ENCODE results near the gene C3orf85. TPM values are rescaled to one million over a fixed set of nuclear protein-coding genes. Genes with fewer than 3 reads are reported as not detected.

The C3orf85 gene
- total RNA-seq, 1 donor from 2014 or later: not detected

- ATAC-seq: no peak
Observed at GRCh38 chr3:109195815-109196214, 59.3 kb downstream of the C3orf85 start.

More at GRCh38 chr3:109195815-109196214, 59.3 kb downstream of the C3orf85 start:
- H3K36me3 ChIP-seq: no peaks in the 10 kb centered on the region
- H3K9me3 ChIP-seq: peaks cover 3% of the 10 kb centered on the region
- DNase-seq: no peak
- no peak for TF ChIP-seq CTCF (IDR thresholded peaks at IDR 0.05)
- no peaks in the 10 kb centered on the region for H3K4me1 ChIP-seq
- intact Hi-C loops (cut with DNase I): no loop called here
- H3K4me3 ChIP-seq: no peak overlapping the region
- no peaks in the 10 kb centered on the region for H3K27me3 ChIP-seq (ENCODE audit: low read depth)
- H3K27ac ChIP-seq: no peak overlapping the region

Other genes with a start within 250 kb of the C3orf85 start
- not detected for gene GUCA1C, start 182.8 kb upstream of the C3orf85 start, total RNA-seq
- gene MORC1, start 18.6 kb upstream of the C3orf85 start, total RNA-seq: not detected
- gene DPPA2, start 179.8 kb downstream of the C3orf85 start, total RNA-seq: not detected
- gene DPPA4, start 200.8 kb downstream of the C3orf85 start, total RNA-seq: not detected

Data from lower lobe of right lung (tissue), 2 donors.